WERI-Rb-1 (cell line): ENCODE results near the gene TNIK.

ENCODE experiments used
- DNase-seq: peaks from one replicate; pipeline ENCODE4 v3.0.0-alpha.2; 2020
- H3K27ac ChIP-seq: fragments of 250-450 bp; sonication (Bioruptor Pico); 2 replicates; pipeline ENCODE4 v1.5.1; 2020; ENCODE audit warnings: mild to moderate bottlenecking, moderate library complexity
- H3K27me3 ChIP-seq: fragments of 250-450 bp; sonication (Bioruptor Pico); 2 replicates; pipeline ENCODE4 v1.5.1; 2021; ENCODE audit warnings: mild to moderate bottlenecking, low read depth, moderate library complexity; ENCODE audit not compliant: insufficient read depth, severe bottlenecking
- H3K36me3 ChIP-seq: fragments of 250-450 bp; sonication (Bioruptor Pico); 2 replicates; pipeline ENCODE4 v1.5.1; 2020; ENCODE audit warnings: mild to moderate bottlenecking, moderate library complexity
- H3K4me3 ChIP-seq: 2 replicates; pipeline ENCODE4 v1.5.1; 2011; ENCODE audit warnings: low read depth, mild to moderate bottlenecking, control low read depth, low read length
- H3K9me3 ChIP-seq: fragments of 250-450 bp; sonication (Bioruptor Pico); 2 replicates; pipeline ENCODE4 v1.5.1; 2021; ENCODE audit warnings: mild to moderate bottlenecking, moderate library complexity; ENCODE audit not compliant: severe bottlenecking
- TF ChIP-seq, protein P1 (sequence below): IDR thresholded peaks from 2 replicates; pipeline ENCODE4 v1.5.1; 2011; ENCODE audit warnings: low read depth, mild to moderate bottlenecking, control low read depth, inconsistent platforms, low read length

Gene TNIK

DNA sequence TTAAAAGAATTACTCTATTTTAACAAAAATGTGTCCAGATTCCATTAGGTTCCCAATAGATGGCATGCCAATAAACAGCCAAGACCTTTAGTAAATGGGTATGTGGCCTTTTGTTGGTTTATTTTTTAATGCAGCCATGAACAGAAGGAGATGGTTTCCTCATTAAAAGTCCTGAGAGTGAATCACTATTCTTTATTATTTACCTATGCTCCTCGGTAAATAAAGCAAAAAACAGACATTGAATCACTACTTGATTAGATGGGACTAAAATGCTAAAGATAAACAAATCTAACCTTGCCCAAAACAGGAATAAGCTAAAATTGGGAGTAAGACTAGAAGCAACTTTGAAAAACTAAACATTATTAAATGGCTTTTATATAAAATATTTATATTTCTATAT is 94.2 kb downstream of the TNIK start:
- Histone ChIP-seq H3K4me3 (no peak overlapping the region), H3K36me3 (no peaks in the 10 kb centered on the region), H3K9me3 (no peaks in the 10 kb centered on the region), H3K27me3 (no peaks in the 10 kb centered on the region), H3K27ac (no peak overlapping the region)
- DNase-seq: no peak
- TF ChIP-seq, protein P1, sequence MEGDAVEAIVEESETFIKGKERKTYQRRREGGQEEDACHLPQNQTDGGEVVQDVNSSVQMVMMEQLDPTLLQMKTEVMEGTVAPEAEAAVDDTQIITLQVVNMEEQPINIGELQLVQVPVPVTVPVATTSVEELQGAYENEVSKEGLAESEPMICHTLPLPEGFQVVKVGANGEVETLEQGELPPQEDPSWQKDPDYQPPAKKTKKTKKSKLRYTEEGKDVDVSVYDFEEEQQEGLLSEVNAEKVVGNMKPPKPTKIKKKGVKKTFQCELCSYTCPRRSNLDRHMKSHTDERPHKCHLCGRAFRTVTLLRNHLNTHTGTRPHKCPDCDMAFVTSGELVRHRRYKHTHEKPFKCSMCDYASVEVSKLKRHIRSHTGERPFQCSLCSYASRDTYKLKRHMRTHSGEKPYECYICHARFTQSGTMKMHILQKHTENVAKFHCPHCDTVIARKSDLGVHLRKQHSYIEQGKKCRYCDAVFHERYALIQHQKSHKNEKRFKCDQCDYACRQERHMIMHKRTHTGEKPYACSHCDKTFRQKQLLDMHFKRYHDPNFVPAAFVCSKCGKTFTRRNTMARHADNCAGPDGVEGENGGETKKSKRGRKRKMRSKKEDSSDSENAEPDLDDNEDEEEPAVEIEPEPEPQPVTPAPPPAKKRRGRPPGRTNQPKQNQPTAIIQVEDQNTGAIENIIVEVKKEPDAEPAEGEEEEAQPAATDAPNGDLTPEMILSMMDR: no peak

DNA sequence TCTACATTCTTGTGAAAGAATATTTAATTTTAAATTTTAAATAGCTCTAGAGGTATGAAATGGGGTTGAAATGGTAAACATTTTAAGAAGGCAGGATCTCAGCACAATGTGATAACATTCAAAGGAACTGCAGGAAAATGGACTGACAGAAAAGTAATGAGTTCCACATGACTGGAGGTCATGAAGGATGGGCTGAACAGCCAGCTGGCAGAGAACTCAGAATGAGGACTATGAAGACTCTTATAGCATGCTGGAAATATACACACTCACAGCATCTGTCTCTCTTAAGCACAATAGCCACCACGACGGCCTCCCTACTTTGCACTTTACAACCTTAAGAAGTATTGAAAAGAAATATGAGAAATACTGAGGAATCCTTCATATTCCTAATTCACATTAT is 94.7 kb downstream of the TNIK start:
- Histone ChIP-seq H3K27ac (no peak overlapping the region), H3K9me3 (no peaks in the 10 kb centered on the region), H3K27me3 (no peaks in the 10 kb centered on the region), H3K36me3 (no peaks in the 10 kb centered on the region), H3K4me3 (no peak overlapping the region)
- TF ChIP-seq, protein P1: no peak
- no peak for DNase-seq

DNA sequence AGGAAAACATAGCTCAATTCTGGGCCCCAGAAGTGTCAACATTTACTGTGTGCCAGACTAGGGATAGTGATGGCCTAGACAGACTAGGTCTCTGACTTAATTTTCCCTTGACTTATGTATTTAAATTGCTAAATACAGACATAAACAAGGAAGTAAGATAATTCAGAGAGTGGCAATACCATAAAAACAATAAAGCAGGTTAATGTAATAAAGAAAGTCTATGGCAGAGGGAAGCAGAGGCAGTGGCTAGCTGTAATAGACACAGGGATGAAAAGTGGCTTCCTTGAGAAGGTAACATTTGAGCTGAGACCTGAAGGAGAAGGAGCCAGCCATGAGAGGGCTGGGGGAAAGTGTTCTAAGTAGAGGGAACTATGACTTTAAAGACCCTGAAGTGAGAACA is 95.7 kb downstream of the TNIK start:
- DNase-seq: no peak
- no peaks in the 10 kb centered on the region for H3K36me3 ChIP-seq
- no peaks in the 10 kb centered on the region for H3K9me3 ChIP-seq
- H3K4me3 ChIP-seq: no peak overlapping the region
- H3K27me3 ChIP-seq: no peaks in the 10 kb centered on the region
- no peak overlapping the region for H3K27ac ChIP-seq
- TF ChIP-seq, protein P1: no peak

DNA sequence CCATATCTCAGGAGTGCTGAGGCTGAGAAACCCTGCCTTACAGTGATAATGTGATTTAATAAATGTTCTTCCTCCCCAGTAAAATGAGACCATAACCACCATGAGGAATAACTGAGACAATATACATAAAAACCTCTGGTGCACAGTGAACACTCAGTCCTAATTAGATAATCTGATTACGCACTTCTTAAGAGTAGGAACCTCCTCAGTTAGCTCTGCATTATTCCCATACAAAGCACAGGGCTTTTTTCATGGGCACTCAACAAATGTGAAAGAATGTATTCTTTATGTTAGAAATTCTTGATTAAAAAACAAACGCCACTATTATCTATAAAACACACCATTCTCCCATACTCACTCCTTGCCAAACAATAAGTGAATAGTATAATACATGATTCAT is 97.0 kb downstream of the TNIK start:
- H3K36me3 ChIP-seq: no peaks in the 10 kb centered on the region
- no peak overlapping the region for H3K4me3 ChIP-seq
- TF ChIP-seq, protein P1: no peak
- no peaks in the 10 kb centered on the region for H3K9me3 ChIP-seq
- H3K27ac ChIP-seq: no peak overlapping the region
- no peak for DNase-seq
- no peaks in the 10 kb centered on the region for H3K27me3 ChIP-seq

DNA sequence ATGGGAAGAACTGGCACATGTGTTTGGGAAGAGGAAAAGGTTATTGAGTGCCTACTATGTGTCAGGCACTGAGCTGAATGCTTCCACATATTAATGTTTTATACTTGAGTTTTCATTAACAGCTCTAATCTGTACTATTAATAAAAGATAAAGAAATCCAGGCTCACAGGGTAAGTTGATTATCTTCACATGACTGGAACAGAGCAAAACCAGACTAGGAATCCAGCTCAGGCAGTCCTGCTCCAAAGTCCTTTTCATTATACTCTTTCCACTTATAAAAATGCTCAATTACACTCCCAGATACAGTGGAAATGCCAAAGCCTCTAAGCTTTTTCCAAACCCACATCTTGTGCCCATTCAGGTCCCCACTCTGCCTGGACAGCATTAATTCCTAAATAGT is 97.6 kb downstream of the TNIK start:
- Histone ChIP-seq H3K9me3 (no peaks in the 10 kb centered on the region), H3K27me3 (no peaks in the 10 kb centered on the region), H3K36me3 (no peaks in the 10 kb centered on the region), H3K4me3 (no peak overlapping the region), H3K27ac (no peak overlapping the region)
- DNase-seq: no peak
- TF ChIP-seq, protein P1: no peak

DNA sequence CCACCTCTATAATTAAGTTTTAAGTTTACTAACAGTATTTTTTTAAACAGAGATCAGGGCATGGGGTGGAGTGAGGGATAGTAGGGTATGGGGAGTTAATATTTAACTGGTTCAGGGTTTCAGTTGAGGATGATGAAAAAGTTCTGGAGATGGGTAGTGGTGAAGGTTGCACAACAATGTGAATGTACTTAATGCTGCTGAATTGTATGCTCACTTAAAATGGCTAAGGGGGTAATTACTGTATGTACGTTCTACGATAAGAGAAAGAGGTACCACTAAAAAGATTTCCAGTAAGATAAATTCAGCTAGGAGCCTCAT is 101.4 kb downstream of the TNIK start:
- H3K27me3 ChIP-seq: no peaks in the 10 kb centered on the region
- H3K36me3 ChIP-seq: no peaks in the 10 kb centered on the region
- no peak overlapping the region for H3K4me3 ChIP-seq
- H3K27ac ChIP-seq: no peak overlapping the region
- no peaks in the 10 kb centered on the region for H3K9me3 ChIP-seq
- TF ChIP-seq, protein P1: no peak
- DNase-seq: no peak
